SKM-1 treated with dmso at 0.1 percent for 144 hours (cell line): Measurements from ENCODE around the gene HLA-DMB.

Experiments
- DNase-seq: peaks from one replicate; lab custom pipeline; 2025; ENCODE audit not compliant: unreplicated experiment; lab: John Stamatoyannopoulos, UW

The HLA-DMB gene

GRCh38 chr6:32940656-32941213 lies at the start of gene HLA-DMB:
HLA-DMB (minus strand) TSS chr6:32941028; CDS start chr6:32940807, 221 bp downstream.
- peak; percentile 69 for DNase-seq

GRCh38 chr6:32989368-32989767 lies 48.5 kb upstream of the HLA-DMB start:
- DNase-seq: no peak

DNA sequence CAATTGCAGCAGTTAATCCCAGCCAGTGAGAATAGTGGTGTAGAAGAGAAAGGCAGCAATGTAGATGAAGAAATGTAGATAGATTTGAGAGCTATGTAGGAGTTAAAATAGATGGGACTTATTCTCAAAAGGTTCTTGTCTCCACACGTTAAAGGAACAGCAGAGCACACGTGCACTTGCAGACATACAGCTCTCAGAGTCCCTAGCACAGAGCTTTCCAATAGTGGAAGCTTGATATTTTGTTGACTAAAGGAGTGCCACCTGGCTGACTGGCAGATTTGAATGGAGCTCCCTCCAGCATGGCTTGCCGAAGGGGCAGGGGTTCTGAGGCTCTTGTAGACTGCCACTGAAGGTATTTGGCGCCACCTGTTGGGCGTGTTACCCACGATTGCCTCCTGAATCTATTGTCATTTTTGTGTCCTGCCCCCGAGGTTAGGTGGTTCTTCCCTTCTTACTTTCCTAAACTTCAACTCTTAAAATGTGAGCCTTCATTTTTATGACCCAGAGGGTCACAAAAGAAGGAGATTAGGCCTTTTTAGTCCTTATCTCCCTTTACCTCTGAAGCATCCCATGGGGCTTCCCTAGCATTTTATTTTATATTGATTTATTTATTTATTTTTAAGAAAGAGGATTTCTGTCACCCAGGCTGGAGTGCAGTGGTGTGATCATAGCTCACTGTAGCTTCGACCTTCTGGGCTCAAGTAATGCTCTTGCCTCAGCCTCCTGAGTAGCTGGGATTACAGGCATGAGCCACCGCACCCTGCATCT lies 44.0 kb upstream of the HLA-DMB start:
- DNase-seq: peak; percentile 75

DNA sequence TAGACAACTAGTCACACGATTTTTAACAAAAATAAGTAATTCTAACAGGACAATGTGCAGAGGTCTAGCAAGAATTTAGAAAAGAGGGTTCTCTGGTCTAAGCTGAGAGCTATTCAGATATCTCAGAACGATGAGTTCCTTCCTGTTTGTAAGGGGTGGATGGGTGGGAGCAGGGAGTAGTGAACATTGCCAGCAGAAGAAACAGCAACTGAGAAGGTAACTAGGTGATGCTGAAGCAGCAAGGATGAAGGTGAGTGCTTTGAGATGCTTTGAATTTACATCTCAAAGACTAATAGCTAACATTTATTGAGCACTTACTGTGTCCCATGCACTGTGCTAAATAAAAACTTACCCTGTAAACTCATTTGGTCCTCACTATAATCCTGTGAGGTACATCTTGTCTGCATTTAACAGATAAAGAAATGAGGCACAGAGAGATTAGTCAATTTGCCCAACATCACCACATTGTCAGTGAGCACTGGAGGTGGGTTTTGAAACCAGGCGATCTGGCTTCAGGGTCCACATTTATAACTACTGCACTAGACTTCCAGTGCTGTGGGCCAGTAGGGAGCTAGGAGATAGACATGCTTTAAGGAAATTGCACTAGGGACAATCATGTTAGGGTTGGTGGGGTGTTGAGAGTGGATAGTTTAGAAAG lies 43.3 kb upstream of the HLA-DMB start:
- no peak for DNase-seq

DNA sequence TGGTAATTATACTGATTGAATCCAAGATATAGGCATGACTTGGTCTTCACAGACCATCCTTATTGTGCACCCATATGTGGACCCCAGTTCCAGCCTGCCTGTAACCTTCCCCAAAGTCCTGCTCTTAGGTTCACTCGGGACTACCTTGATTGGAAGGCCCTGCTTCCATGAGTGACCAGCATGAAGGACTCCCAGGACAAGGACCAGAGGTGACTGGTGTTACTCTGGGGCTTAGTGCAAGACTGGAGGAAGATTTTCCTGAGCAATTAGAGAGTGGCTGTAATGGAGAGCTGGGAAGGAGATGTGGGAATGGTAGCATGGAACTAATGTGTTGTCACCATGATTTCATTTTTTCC lies 42.6 kb upstream of the HLA-DMB start:
- DNase-seq: no peak

DNA sequence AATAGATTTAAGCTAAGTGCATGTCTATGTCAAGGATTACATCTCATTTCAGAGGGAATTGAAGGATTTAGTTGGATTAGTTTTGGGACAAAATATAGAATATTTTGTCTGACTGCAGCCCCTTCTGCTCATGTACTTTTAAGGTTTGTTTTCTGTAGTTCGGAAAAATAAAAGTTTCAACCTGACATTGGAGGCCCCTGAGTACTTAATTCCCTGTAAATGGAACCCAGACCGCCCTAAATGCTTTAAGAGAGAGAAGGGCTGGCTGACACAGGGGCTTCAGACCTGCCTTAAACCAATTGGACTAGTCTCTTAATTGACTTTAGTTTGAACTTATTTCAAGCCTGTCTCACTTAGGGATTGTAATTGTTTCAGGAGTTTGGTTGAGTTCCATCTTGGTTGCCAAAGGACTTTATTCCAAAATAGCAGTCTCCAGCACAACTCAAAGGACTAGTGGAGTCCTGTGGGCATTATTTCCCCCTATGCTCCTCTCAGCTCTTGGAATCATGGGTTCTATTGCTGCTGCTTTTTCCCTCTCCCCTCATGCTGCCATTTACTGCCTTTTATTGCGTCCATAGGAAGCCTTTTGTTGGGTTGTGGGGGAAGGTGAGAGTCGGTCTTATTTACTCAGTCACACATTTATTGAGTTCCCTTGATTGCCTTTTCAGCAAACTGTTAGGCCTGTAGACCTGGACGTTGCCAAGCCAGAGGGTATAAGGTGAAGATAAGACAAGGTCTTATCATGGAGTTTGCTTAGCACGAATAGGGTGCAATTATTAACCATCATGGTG lies 42.1 kb upstream of the HLA-DMB start:
- no peak for DNase-seq

DNA sequence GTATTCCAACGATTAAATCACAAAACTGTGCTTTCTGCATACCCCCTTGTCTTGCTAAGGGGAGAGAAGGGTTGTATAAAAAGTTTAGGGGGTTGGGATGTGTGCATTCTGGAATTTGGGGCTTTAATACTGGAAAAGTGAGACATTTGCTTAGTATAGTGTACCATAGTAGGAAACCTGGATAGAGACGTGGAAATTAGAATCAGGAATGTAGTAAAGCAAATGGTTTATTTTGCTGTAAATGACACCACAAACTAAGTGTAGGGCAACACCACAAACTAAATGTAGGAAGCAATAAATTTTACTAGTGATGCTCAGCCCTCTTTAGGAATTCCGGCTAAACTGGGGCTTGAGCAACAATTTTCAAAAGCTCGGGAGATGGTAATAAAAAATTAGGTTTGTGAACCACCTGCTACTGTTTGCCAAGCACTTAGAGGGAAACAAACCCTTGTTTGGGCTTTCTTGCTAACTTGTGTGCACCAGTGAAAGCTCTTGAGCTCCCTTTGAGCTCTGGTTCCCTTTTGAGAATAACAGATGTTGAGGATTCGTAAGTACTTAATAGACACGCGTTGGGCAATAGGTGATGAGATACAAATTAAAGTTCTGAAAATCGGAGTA lies 41.4 kb upstream of the HLA-DMB start:
- peak; percentile 20 for DNase-seq

DNA sequence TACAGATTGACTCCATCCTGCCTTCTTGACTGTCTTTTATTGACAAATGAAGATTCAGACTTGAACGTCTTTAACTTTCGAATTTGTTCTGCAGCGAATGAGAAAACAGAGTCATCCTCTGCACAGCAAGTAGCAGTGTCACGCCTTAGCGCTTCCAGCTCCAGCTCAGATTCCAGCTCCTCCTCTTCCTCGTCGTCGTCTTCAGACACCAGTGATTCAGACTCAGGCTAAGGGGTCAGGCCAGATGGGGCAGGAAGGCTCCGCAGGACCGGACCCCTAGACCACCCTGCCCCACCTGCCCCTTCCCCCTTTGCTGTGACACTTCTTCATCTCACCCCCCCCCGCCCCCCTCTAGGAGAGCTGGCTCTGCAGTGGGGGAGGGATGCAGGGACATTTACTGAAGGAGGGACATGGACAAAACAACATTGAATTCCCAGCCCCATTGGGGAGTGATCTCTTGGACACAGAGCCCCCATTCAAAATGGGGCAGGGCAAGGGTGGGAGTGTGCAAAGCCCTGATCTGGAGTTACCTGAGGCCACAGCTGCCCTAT lies 39.7 kb upstream of the HLA-DMB start:
- no peak for DNase-seq

DNA sequence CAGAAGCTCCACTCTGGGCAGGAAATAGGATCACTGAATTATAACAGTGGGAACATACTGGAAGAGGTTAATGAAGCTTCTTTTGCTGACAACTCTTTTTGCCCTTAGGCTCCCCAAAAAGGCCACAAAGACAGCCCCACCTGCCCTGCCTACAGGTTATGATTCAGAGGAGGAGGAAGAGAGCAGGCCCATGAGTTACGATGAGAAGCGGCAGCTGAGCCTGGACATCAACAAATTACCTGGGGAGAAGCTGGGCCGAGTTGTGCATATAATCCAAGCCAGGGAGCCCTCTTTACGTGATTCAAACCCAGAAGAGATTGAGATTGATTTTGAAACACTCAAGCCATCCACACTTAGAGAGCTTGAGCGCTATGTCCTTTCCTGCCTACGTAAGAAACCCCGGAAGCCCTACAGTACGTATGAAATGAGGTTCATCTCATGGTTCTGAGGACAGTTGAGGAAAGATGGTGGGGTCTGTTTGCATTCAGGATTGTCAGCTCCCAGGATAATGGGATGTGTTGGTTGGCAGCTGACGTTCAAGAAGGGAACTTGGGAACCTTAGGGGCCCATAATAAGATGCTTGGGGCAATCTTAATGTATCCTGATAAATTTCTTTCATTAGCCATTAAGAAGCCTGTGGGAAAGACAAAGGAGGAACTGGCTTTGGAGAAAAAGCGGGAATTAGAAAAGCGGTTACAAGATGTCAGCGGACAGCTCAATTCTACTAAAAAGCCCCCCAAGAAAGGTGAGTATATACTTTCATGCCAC lies 39.1 kb upstream of the HLA-DMB start:
- no peak for DNase-seq

DNA sequence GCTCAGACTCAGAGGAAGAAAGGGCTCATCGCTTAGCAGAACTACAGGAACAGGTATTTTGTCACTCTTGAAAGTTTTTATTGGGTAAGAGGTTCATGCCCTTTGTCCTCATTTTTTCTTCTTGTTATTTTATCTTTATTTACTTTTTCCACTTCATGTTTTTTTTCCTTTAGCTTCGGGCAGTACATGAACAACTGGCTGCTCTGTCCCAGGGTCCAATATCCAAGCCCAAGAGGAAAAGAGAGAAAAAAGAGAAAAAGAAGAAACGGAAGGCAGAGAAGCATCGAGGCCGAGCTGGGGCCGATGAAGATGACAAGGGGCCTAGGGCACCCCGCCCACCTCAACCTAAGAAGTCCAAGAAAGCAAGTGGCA lies 37.1 kb upstream of the HLA-DMB start:
- no peak for DNase-seq

DNA sequence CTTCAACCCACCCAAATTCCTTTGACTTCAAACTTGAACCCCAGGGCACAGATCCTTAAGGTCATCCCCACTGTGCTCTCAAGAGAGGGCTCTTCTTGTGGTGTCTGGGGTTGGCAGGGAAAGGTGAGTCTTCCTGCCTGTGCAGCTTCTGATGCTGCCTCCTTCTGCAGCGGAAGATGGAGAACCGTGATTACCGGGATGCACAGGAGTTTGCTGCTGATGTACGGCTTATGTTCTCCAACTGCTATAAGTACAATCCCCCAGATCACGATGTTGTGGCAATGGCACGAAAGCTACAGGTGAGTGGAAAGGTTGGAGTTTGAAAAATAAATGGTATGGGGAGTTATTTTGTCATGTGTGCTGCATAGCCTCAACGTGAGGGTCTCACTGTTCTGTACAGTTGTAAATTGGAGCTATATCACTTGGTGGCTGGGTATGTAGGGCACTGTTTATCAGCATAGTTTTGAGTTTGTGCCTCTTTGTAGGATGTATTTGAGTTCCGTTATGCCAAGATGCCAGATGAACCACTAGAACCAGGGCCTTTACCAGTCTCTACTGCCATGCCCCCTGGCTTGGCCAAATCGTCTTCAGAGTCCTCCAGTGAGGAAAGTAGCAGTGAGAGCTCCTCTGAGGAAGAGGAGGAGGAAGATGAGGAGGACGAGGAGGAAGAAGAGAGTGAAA lies 36.6 kb upstream of the HLA-DMB start:
- no peak for DNase-seq

DNA sequence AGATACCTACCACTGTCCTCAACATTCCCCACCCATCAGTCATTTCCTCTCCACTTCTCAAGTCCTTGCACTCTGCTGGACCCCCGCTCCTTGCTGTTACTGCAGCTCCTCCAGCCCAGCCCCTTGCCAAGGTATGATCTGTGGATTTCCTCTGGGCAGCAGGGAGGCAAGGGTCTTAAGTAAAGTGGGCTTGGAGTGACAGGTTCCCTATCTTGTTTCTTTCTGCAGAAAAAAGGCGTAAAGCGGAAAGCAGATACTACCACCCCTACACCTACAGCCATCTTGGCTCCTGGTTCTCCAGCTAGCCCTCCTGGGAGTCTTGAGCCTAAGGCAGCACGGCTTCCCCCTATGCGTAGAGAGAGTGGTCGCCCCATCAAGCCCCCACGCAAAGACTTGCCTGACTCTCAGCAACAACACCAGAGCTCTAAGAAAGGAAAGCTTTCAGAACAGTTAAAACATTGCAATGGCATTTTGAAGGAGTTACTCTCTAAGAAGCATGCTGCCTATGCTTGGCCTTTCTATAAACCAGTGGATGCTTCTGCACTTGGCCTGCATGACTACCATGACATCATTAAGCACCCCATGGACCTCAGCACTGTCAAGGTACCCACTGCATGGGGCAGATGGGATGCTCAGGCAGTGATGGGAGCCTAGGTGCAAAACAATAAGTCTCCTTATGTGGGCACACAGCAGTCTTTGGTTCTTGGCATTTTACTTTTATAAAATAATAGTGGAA lies 35.7 kb upstream of the HLA-DMB start:
- no peak for DNase-seq

GRCh38 chr6:32975886-32976285 lies 35.1 kb upstream of the HLA-DMB start:
- DNase-seq: no peak

- no peak for DNase-seq
Observed at GRCh38 chr6:32974541-32975308, 33.9 kb upstream of the HLA-DMB start.

DNA sequence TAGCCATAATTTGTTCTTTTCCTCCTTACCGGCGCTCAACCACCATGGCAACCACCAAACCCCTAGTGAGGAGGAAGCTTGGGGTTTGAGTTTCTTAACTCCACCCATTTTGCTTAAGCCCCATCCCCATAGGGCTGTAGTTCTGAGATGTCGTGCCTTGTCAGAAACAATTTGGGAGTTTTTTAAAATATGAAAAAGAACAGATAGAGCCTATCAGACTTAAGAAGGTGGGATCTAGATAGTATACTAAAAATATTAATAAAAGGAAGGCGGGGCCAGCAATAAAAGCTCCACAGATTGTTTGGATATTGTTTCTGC lies 33.1 kb upstream of the HLA-DMB start:
- DNase-seq: peak; percentile 49

- no peak for DNase-seq
Observed at GRCh38 chr6:32973144-32974015, 32.6 kb upstream of the HLA-DMB start.

- DNase-seq: peak; percentile 82
Observed at GRCh38 chr6:32972353-32973143, 31.7 kb upstream of the HLA-DMB start.
